SK-N-SH treated with all-trans-retinoic acid at 6 μM for 48 hours (cell line): Measurements from ENCODE around the gene PPARD.

Experiments used
- ATAC-seq: fragments of 200-7000 bp; cut with Tn5 transposase; 3 replicates; pipeline ENCODE4 v1.9.1; 2020; ENCODE audit warnings: mild to moderate bottlenecking, moderate library complexity
- BACH2 ChIP-seq: fragments of 250-450 bp; sonication (Bioruptor Pico); IDR thresholded peaks from 2 replicates; pipeline ENCODE4 v1.9.0; 2021; ENCODE audit warnings: mild to moderate bottlenecking, borderline replicate concordance
- CSDC2 ChIP-seq: fragments of 250-450 bp; sonication (Bioruptor Pico); IDR thresholded peaks from 2 replicates; pipeline ENCODE4 v1.5.0; 2020; ENCODE audit warnings: mild to moderate bottlenecking, moderate library complexity
- ESRRG ChIP-seq: fragments of 250-450 bp; sonication (Bioruptor Pico); IDR thresholded peaks from 2 replicates; pipeline ENCODE4 v1.6.1; 2021; ENCODE audit warnings: mild to moderate bottlenecking
- GLIS3 ChIP-seq: fragments of 250-450 bp; sonication (Bioruptor Pico); IDR thresholded peaks from 2 replicates; pipeline ENCODE4 v1.5.0; 2020; ENCODE audit warnings: mild to moderate bottlenecking, moderate library complexity
- ISL1 ChIP-seq: fragments of 250-450 bp; sonication (Bioruptor Pico); IDR thresholded peaks from 2 replicates; pipeline ENCODE4 v2.1.2; 2022; ENCODE audit warnings: mild to moderate bottlenecking, moderate library complexity
- OSR1 ChIP-seq: fragments of 250-450 bp; sonication (Bioruptor Pico); IDR thresholded peaks from 2 replicates; pipeline ENCODE4 v1.8.0; 2022; ENCODE audit warnings: moderate library complexity, mild to moderate bottlenecking, inconsistent platforms
- PPARA ChIP-seq: fragments of 250-450 bp; sonication (Bioruptor Pico); IDR thresholded peaks from 2 replicates; pipeline ENCODE4 v1.5.0; 2020; ENCODE audit warnings: mild to moderate bottlenecking, borderline replicate concordance
- RARB ChIP-seq: fragments of 250-450 bp; sonication (Bioruptor Pico); IDR thresholded peaks from 2 replicates; pipeline ENCODE4 v1.8.0; 2021; ENCODE audit warnings: mild to moderate bottlenecking, moderate library complexity
- TCF4 ChIP-seq: fragments of 250-450 bp; sonication (Bioruptor Pico); IDR thresholded peaks from 2 replicates; pipeline ENCODE4 v1.8.0; 2021; ENCODE audit warnings: mild to moderate bottlenecking, moderate library complexity, borderline replicate concordance
- TOX ChIP-seq: fragments of 250-450 bp; sonication (Bioruptor Pico); IDR thresholded peaks from 2 replicates; pipeline ENCODE4 v1.8.0; 2021; ENCODE audit warnings: mild to moderate bottlenecking, moderate library complexity, borderline replicate concordance
- ZFP3 ChIP-seq: fragments of 250-450 bp; sonication (Bioruptor Pico); IDR thresholded peaks from 2 replicates; pipeline ENCODE4 v1.5.0; 2020; ENCODE audit warnings: mild to moderate bottlenecking, moderate library complexity
- ZFP30 ChIP-seq: fragments of 450-650 bp; formaldehyde crosslinking; IDR thresholded peaks from 2 replicates; pipeline ENCODE4 v1.5.0; 2022; ENCODE audit warnings: mild to moderate bottlenecking, moderate library complexity
- ZNF565 ChIP-seq: fragments of 450-650 bp; formaldehyde crosslinking; conservative IDR thresholded peaks from 2 replicates; pipeline ENCODE4 v1.5.0; 2020; ENCODE audit warnings: low read depth, mild to moderate bottlenecking, moderate library complexity
- ZNF70 ChIP-seq: fragments of 450-650 bp; formaldehyde crosslinking; IDR thresholded peaks from 2 replicates; pipeline ENCODE4 v1.5.0; 2020; ENCODE audit warnings: mild to moderate bottlenecking, moderate library complexity
- ZNF8 ChIP-seq: fragments of 450-650 bp; formaldehyde crosslinking; IDR thresholded peaks from 2 replicates; pipeline ENCODE4 v1.5.0; 2020; ENCODE audit warnings: mild to moderate bottlenecking, moderate library complexity
- TF ChIP-seq, protein P1 (sequence below): fragments of 250-450 bp; sonication (Bioruptor Pico); IDR thresholded peaks from 2 replicates; pipeline ENCODE4 v1.5.1; 2020; ENCODE audit warnings: low read depth, mild to moderate bottlenecking, moderate library complexity
- TF ChIP-seq, protein P2 (sequence below): fragments of 250-450 bp; sonication (Bioruptor Pico); IDR thresholded peaks from 2 replicates; pipeline ENCODE4 v1.8.0; 2020; ENCODE audit warnings: mild to moderate bottlenecking, moderate library complexity, borderline replicate concordance
- TF ChIP-seq, protein P3 (sequence below): fragments of 250-450 bp; sonication (Bioruptor Pico); IDR thresholded peaks from 2 replicates; pipeline ENCODE4 v1.5.1; 2021; ENCODE audit warnings: mild to moderate bottlenecking, moderate library complexity
- TF ChIP-seq, protein P4 (sequence below): fragments of 250-450 bp; sonication (Bioruptor Pico); IDR thresholded peaks from 2 replicates; pipeline ENCODE4 v1.5.0; 2020; ENCODE audit warnings: mild to moderate bottlenecking, moderate library complexity
- TF ChIP-seq, protein P5 (sequence below): fragments of 250-450 bp; sonication (Bioruptor Pico); IDR thresholded peaks from 2 replicates; pipeline ENCODE4 v1.8.0; 2021; ENCODE audit warnings: low read depth, mild to moderate bottlenecking, moderate library complexity, borderline replicate concordance

Gene PPARD

DNA sequence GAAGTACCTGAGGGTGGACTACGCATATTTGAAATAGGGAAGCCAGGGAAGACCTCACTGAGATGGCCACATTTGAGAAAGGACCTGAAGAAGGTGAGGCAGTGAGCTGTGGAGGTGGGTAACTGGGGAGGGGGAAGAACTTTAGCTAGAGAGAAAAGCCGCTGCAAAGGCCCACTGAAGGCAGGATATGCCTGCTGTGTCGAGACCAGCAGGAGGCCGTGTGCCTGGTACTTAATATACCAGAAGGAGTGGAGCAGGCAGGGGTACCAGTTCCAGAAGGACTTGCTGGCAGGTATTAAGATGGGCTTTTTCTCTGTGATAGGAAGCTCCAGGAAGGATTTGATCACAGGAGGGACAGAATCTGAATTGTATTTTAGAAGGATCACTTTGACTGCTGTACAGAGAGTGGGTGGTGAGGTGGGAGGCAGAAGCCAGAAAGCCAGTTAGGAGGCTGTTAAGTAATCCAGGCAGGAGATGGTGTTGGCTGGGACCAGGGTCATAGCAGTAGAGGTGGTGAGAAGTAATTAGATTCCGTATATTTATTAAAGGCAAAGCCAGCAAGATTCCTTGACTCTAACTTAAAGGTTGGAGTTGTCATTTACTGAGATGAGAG, 55.6 kb downstream of the PPARD start (continued):
- no peak for TF ChIP-seq CSDC2
- TF ChIP-seq BACH2: no peak
- TF ChIP-seq ZNF70 (CRISPR knock-in tag): no peak

DNA sequence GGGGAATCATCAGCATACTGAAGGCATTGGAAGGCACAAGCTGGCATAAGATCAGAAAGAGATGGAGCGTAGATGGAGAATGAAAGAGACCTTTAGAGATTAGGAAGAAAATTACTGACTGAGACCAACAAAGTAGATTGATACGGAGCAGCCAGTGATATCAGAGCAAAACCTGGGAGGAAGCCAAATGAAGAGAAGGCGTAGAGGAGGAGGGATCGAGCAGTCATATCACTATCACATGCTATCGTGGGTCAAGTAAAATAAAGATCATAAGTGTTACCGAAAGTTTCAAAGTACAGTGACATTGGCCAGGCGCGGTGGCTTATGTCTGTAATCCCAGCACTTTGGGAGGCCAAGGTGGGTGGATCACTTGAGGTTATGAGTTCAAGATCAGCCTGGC, 56.2 kb downstream of the PPARD start:
- TF ChIP-seq GLIS3 (CRISPR knock-in tag): no peak
- TF ChIP-seq, all 23 proteins: peak for 0
- ATAC-seq: no peak

DNA sequence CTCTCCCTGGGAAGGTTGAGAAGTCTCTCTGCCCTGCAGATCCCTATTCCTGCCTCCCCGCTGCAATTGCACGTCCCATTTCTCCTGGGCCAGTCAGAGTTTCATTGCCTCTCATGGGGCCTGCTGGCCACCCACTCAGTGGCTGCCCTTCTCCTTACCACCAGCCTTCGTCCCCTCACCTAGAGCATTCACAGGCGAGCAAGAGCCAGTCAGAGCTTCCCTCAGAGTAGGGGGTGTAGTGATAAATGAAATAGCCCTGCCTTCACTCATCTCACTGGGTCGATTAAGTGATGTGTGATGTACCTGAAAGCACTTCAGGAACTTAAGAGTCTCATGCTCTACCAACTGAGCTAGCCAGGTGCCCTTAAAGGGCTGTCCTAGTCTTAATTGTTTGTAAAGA, 57.8 kb downstream of the PPARD start:
- ATAC-seq: no peak
- TF ChIP-seq RARB (CRISPR knock-in tag) (no peak), ZNF8 (CRISPR knock-in tag) (no peak), ZNF565 (CRISPR knock-in tag) (no peak), ESRRG (CRISPR knock-in tag) (no peak), TCF4 (no peak), ZFP30 (no peak), BACH2 (no peak), PPARA (CRISPR knock-in tag) (no peak), TOX (no peak), ZNF70 (CRISPR knock-in tag) (no peak), GLIS3 (CRISPR knock-in tag) (no peak), ZFP3 (no peak), OSR1 (CRISPR knock-in tag) (no peak), ISL1 (CRISPR knock-in tag) (no peak)
- TF ChIP-seq, protein P1, sequence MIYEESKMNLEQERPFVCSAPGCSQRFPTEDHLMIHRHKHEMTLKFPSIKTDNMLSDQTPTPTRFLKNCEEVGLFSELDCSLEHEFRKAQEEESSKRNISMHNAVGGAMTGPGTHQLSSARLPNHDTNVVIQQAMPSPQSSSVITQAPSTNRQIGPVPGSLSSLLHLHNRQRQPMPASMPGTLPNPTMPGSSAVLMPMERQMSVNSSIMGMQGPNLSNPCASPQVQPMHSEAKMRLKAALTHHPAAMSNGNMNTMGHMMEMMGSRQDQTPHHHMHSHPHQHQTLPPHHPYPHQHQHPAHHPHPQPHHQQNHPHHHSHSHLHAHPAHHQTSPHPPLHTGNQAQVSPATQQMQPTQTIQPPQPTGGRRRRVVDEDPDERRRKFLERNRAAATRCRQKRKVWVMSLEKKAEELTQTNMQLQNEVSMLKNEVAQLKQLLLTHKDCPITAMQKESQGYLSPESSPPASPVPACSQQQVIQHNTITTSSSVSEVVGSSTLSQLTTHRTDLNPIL (CRISPR knock-in tag): no peak
- TF ChIP-seq, protein P2, sequence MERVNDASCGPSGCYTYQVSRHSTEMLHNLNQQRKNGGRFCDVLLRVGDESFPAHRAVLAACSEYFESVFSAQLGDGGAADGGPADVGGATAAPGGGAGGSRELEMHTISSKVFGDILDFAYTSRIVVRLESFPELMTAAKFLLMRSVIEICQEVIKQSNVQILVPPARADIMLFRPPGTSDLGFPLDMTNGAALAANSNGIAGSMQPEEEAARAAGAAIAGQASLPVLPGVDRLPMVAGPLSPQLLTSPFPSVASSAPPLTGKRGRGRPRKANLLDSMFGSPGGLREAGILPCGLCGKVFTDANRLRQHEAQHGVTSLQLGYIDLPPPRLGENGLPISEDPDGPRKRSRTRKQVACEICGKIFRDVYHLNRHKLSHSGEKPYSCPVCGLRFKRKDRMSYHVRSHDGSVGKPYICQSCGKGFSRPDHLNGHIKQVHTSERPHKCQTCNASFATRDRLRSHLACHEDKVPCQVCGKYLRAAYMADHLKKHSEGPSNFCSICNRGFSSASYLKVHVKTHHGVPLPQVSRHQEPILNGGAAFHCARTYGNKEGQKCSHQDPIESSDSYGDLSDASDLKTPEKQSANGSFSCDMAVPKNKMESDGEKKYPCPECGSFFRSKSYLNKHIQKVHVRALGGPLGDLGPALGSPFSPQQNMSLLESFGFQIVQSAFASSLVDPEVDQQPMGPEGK (CRISPR knock-in tag): no peak
- TF ChIP-seq, protein P3, sequence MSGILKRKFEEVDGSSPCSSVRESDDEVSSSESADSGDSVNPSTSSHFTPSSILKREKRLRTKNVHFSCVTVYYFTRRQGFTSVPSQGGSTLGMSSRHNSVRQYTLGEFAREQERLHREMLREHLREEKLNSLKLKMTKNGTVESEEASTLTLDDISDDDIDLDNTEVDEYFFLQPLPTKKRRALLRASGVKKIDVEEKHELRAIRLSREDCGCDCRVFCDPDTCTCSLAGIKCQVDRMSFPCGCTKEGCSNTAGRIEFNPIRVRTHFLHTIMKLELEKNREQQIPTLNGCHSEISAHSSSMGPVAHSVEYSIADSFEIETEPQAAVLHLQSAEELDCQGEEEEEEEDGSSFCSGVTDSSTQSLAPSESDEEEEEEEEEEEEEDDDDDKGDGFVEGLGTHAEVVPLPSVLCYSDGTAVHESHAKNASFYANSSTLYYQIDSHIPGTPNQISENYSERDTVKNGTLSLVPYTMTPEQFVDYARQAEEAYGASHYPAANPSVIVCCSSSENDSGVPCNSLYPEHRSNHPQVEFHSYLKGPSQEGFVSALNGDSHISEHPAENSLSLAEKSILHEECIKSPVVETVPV (CRISPR knock-in tag): no peak
- TF ChIP-seq, protein P4, sequence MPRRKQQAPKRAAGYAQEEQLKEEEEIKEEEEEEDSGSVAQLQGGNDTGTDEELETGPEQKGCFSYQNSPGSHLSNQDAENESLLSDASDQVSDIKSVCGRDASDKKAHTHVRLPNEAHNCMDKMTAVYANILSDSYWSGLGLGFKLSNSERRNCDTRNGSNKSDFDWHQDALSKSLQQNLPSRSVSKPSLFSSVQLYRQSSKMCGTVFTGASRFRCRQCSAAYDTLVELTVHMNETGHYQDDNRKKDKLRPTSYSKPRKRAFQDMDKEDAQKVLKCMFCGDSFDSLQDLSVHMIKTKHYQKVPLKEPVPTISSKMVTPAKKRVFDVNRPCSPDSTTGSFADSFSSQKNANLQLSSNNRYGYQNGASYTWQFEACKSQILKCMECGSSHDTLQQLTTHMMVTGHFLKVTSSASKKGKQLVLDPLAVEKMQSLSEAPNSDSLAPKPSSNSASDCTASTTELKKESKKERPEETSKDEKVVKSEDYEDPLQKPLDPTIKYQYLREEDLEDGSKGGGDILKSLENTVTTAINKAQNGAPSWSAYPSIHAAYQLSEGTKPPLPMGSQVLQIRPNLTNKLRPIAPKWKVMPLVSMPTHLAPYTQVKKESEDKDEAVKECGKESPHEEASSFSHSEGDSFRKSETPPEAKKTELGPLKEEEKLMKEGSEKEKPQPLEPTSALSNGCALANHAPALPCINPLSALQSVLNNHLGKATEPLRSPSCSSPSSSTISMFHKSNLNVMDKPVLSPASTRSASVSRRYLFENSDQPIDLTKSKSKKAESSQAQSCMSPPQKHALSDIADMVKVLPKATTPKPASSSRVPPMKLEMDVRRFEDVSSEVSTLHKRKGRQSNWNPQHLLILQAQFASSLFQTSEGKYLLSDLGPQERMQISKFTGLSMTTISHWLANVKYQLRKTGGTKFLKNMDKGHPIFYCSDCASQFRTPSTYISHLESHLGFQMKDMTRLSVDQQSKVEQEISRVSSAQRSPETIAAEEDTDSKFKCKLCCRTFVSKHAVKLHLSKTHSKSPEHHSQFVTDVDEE: no peak
- TF ChIP-seq, protein P5, sequence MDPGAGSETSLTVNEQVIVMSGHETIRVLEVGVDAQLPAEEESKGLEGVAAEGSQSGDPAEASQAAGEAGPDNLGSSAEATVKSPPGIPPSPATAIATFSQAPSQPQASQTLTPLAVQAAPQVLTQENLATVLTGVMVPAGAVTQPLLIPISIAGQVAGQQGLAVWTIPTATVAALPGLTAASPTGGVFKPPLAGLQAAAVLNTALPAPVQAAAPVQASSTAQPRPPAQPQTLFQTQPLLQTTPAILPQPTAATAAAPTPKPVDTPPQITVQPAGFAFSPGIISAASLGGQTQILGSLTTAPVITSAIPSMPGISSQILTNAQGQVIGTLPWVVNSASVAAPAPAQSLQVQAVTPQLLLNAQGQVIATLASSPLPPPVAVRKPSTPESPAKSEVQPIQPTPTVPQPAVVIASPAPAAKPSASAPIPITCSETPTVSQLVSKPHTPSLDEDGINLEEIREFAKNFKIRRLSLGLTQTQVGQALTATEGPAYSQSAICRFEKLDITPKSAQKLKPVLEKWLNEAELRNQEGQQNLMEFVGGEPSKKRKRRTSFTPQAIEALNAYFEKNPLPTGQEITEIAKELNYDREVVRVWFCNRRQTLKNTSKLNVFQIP (CRISPR knock-in tag): no peak

DNA sequence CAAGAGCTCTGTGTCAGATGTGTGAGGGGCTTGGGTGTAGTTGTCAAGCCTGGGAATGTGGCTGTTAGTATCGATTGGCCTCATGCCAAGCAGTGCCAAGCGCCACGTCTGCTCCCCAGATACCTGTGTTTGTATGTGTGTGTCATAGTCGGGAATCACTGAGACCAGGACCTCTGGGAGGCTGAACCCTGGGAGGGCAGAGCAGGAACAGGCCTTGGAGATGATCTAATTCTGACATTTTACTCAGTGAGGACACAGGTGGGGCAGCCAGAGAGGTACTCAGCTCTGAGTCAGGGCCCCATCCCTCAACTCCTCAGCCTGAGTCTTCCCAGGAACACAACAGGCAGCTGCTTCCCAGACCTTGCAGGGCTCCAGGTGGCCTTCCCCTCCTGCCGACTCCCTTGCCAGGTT, 58.5 kb downstream of the PPARD start:
- ATAC-seq: peak; percentile 56; the same call in 2 of the 3 replicates

More for the DNA sequence above, 58.5 kb downstream of the PPARD start:
- TF ChIP-seq TCF4: no peak
- TF ChIP-seq CSDC2: no peak
- TF ChIP-seq ZNF8 (CRISPR knock-in tag): no peak
- no peak for TF ChIP-seq ZFP30
- TF ChIP-seq OSR1 (CRISPR knock-in tag): no peak
- no peak for TF ChIP-seq ZNF565 (CRISPR knock-in tag)
